ENCODE data around the gene SMAP2. TPM values are rescaled to one million over a fixed set of nuclear protein-coding genes. Genes with fewer than 3 reads are reported as not detected.
A peak's percentile ranks its signal among the peaks of the same experiment; 100 is the strongest.

SMAP2 gene
- total and polyA plus RNA-seq, 11 donors, result 8.9 to 44.4 (median 12.9) TPM

DNA sequence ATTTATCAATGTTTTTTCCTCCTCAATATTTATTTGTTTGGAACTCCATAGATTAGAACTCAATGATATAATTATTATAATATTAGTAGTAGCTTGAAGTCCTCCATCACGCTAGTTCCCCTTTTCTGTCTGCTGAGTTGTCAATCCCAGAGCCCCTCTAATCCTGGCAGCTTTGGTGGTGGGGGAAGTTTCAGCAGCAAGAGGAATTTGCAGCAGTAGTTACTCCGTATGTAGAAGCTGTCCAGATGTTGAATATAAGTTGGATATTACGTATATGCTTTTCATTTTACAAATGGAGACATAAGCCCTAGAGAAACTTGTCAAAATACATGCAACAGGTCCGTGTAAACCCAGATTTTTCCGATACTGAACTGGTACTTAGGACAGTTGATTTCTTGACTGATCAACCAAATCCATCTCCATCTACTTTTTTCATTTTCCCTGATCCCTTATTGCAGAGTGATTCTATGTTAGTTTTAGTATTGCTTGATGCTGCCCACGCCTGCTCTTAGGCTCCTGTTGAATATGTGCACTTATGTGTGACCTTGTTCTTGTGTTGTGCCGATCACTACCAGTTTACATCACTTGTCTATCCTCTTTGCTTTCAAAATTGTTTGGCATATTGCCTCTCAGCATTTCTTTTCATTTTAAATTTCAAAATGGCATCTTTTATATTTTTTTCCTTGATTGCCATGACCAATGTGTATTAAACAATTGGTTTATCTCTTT is 28.1 kb downstream of the SMAP2 start:
- 85 to 89% (median 87%) methylated on average over 7 of the region's 7 CpGs for WGBS, 4 donors
- peak overlapping the region in 1 of 12 donors; percentile 29 for H3K27ac ChIP-seq
- intact Hi-C loops (cut with DNase I), result loop anchor here in 9 of 10 donors (2.0 to 10.0 kb wide), 8 partner anchors 57 to 314 kb away; partner anchors contain the start of gene COL9A2 (in 1 of the 9)

GRCh38 chr1:40404670-40405462 is 31.3 kb downstream of the SMAP2 start:
- no peaks in the 10 kb centered on the region for H3K27me3 ChIP-seq
- ATAC-seq, result peak in 2 of 4 donors; percentile 57 to 61
- peak overlapping the region in 2 of 12 donors; percentile 13 to 67 for H3K27ac ChIP-seq
- peaks cover 0 to 35% (median 2%) of the 10 kb centered on the region in 9 donors for H3K36me3 ChIP-seq
- peak in 1 of 5 donors; percentile 25 for DNase-seq
- peak overlapping the region in 1 of 12 donors; percentile 8 for H3K4me3 ChIP-seq
- WGBS, 4 donors, result 48 to 53% (median 49%) methylated on average over 11 of the region's 11 CpGs
- no peaks in the 10 kb centered on the region for H3K9me3 ChIP-seq
- TF ChIP-seq, protein P1, sequence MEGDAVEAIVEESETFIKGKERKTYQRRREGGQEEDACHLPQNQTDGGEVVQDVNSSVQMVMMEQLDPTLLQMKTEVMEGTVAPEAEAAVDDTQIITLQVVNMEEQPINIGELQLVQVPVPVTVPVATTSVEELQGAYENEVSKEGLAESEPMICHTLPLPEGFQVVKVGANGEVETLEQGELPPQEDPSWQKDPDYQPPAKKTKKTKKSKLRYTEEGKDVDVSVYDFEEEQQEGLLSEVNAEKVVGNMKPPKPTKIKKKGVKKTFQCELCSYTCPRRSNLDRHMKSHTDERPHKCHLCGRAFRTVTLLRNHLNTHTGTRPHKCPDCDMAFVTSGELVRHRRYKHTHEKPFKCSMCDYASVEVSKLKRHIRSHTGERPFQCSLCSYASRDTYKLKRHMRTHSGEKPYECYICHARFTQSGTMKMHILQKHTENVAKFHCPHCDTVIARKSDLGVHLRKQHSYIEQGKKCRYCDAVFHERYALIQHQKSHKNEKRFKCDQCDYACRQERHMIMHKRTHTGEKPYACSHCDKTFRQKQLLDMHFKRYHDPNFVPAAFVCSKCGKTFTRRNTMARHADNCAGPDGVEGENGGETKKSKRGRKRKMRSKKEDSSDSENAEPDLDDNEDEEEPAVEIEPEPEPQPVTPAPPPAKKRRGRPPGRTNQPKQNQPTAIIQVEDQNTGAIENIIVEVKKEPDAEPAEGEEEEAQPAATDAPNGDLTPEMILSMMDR (IDR thresholded peaks at IDR 0.05), result peak; percentile 74 to 92 (median 86)
- TF ChIP-seq POLR2A (IDR thresholded peaks at IDR 0.05), result no peak
- H3K4me1 ChIP-seq, result peaks cover 0 to 53% (median 2%) of the 10 kb centered on the region in 12 donors
- intact Hi-C loops (cut with DNase I), result loop anchor here (1.0 to 10.0 kb wide), 10 partner anchors 60 to 318 kb away; partner anchors contain the start of gene COL9A2 (in 1 of the 10)

More for the DNA sequence above, 28.1 kb downstream of the SMAP2 start:
- peak in 1 of 5 donors; percentile 33 for DNase-seq
- ATAC-seq, result peak in 1 of 4 donors; percentile 27
- TF ChIP-seq, protein P1 (IDR thresholded peaks at IDR 0.05), result no peak
- no peak for TF ChIP-seq POLR2A (IDR thresholded peaks at IDR 0.05)
- Histone ChIP-seq H3K9me3 (no peaks in the 10 kb centered on the region), H3K4me1 (peaks cover 0 to 83% (median 2%) of the 10 kb centered on the region in 12 donors), H3K36me3 (peaks cover 0 to 9% (median 0%) of the 10 kb centered on the region in 9 donors), H3K4me3 (no peak overlapping the region), H3K27me3 (no peaks in the 10 kb centered on the region)

GRCh38 chr1:40405812-40406211 is 32.3 kb downstream of the SMAP2 start:
- no peaks in the 10 kb centered on the region for H3K27me3 ChIP-seq
- no peak for DNase-seq
- 70 to 79% (median 74%) methylated on average over 4 of the region's 4 CpGs for WGBS, 4 donors
- TF ChIP-seq POLR2A (IDR thresholded peaks at IDR 0.05), result no peak
- TF ChIP-seq, protein P1 (IDR thresholded peaks at IDR 0.05), result no peak
- no peak for ATAC-seq
- no peak overlapping the region for H3K4me3 ChIP-seq
- H3K4me1 ChIP-seq, result peaks cover 0 to 44% (median 3%) of the 10 kb centered on the region in 12 donors
- H3K36me3 ChIP-seq, result peaks cover 0 to 44% (median 5%) of the 10 kb centered on the region in 9 donors
- no peaks in the 10 kb centered on the region for H3K9me3 ChIP-seq
- no peak overlapping the region for H3K27ac ChIP-seq
- intact Hi-C loops (cut with DNase I), result loop anchor here in 9 of 10 donors (1.0 to 10.0 kb wide), 8 partner anchors 61 to 264 kb away; partner anchors contain the start of gene COL9A2 (in 1 of the 9)

All from heart left ventricle (tissue), 16 donors.